Stimulated activated CD4-positive, alpha-beta T cell treated with anti-CD3 and anti-CD28 coated beads, TNF-alpha, amount 100 ng/mL, for 48 hours (primary cell): ENCODE measurements around the gene POLE2.
A peak's percentile ranks its signal among the peaks of the same experiment; 100 is the strongest.
"Not testable (repeated sequence)": the region's sequence is repeated elsewhere in the genome, so short reads cannot be mapped to it uniquely, and the experiment has no call there.

Source experiments
- DNase-seq, 3 donors: peaks; one replicate each; pipeline ENCODE4 v3.0.0-alpha.2; 2020; ENCODE audit warnings: low read depth in 3 of 3

Gene POLE2

GRCh38 chr14:49687942-49688700, at the start of gene POLE2:
POLE2 (minus strand) TSS chr14:49688214; CDS start chr14:49688203, 11 bp downstream.
- DNase-seq, result peak; percentile 62 to 83 (median 65)

- not testable (repeated sequence) for DNase-seq
Measured at GRCh38 chr14:49735669-49736068, 47.7 kb upstream of the POLE2 start.

GRCh38 chr14:49733836-49734235, 45.8 kb upstream of the POLE2 start:
- DNase-seq, result no peak

GRCh38 chr14:49732896-49733295, 44.9 kb upstream of the POLE2 start:
- DNase-seq, result no peak

GRCh38 chr14:49727171-49727570, 39.2 kb upstream of the POLE2 start:
- DNase-seq, result no peak

GRCh38 chr14:49721733-49722435, 33.9 kb upstream of the POLE2 start:
- not testable (repeated sequence) for DNase-seq

GRCh38 chr14:49720744-49721143, 32.7 kb upstream of the POLE2 start:
- DNase-seq, result no peak

- not testable (repeated sequence) for DNase-seq
Measured at GRCh38 chr14:49710993-49711392, 23.0 kb upstream of the POLE2 start.

GRCh38 chr14:49704471-49704870, 16.5 kb upstream of the POLE2 start:
- not testable (repeated sequence) for DNase-seq

GRCh38 chr14:49703965-49704364, 16.0 kb upstream of the POLE2 start:
- DNase-seq, result no peak

- DNase-seq, result no peak
Measured at GRCh38 chr14:49702725-49703124, 14.7 kb upstream of the POLE2 start.

GRCh38 chr14:49693735-49694124, 5.7 kb upstream of the POLE2 start:
- DNase-seq, result not testable (repeated sequence)

- DNase-seq, result peak; percentile 38 to 65 (median 43)
Measured at GRCh38 chr14:49692811-49693734, 5.1 kb upstream of the POLE2 start, which contains the start of gene KLHDC1. KLHDC1 (plus strand) TSS chr14:49693120; CDS start chr14:49693195, 75 bp downstream.

GRCh38 chr14:49692193-49692757, 4.3 kb upstream of the POLE2 start:
- DNase-seq, result no peak

GRCh38 chr14:49691031-49691430, 3.0 kb upstream of the POLE2 start:
- no peak for DNase-seq

- no peak for DNase-seq
Measured at GRCh38 chr14:49688701-49689030, 652 bp upstream of the POLE2 start.

- DNase-seq, result no peak
Measured at GRCh38 chr14:49686425-49686824, 1.6 kb downstream of the POLE2 start.

- DNase-seq, result no peak
Measured at GRCh38 chr14:49679271-49679670, 8.7 kb downstream of the POLE2 start.

GRCh38 chr14:49677643-49678042, 10.4 kb downstream of the POLE2 start:
- DNase-seq, result no peak

GRCh38 chr14:49673586-49673985, 14.4 kb downstream of the POLE2 start:
- DNase-seq, result no peak

GRCh38 chr14:49670475-49670874, 17.5 kb downstream of the POLE2 start:
- no peak for DNase-seq
